GM12872 (cell line): ENCODE measurements around the gene FOXI3.

Experiments used
- TF ChIP-seq, protein P1 (sequence below): IDR thresholded peaks from 3 replicates; pipeline ENCODE4 v1.5.1; 2011; ENCODE audit warnings: low read depth, mild to moderate bottlenecking, low read length, moderate library complexity; ENCODE audit not compliant: insufficient read depth

Gene FOXI3

DNA sequence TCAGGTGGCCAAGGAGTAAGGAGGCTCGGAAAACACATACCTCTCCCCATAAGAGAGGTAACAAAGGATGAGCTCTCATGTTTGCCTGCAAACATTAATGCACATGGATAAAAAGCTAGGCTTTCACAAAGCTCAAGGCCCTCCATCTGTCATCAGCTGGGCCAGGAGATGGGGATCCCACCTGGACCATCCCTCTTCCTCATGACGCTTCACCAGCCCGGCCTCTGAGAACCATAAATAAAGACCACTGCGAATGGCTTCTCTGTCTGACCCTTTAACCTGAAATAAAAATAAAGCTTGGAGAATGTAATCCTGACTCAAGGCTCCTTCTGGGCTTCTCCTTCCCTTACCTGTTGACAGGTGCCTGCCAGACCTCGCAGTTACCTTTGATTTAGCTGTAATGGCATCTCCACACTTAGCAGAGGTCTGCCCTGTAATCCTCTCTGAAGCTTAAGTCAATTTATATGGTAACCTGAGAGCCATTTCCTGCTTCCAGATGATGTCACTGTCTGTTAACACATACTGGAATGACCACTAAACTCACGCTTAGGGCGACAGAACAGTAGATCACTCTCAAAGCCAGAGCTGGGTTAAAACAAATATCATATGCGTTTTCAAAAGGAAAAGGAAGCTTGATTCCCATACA, 29.3 kb upstream of the FOXI3 start:
- TF ChIP-seq, protein P1, sequence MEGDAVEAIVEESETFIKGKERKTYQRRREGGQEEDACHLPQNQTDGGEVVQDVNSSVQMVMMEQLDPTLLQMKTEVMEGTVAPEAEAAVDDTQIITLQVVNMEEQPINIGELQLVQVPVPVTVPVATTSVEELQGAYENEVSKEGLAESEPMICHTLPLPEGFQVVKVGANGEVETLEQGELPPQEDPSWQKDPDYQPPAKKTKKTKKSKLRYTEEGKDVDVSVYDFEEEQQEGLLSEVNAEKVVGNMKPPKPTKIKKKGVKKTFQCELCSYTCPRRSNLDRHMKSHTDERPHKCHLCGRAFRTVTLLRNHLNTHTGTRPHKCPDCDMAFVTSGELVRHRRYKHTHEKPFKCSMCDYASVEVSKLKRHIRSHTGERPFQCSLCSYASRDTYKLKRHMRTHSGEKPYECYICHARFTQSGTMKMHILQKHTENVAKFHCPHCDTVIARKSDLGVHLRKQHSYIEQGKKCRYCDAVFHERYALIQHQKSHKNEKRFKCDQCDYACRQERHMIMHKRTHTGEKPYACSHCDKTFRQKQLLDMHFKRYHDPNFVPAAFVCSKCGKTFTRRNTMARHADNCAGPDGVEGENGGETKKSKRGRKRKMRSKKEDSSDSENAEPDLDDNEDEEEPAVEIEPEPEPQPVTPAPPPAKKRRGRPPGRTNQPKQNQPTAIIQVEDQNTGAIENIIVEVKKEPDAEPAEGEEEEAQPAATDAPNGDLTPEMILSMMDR, result no peak

- TF ChIP-seq, protein P1, result no peak
Measured at GRCh38 chr2:88472811-88473210, 20.3 kb upstream of the FOXI3 start.

DNA sequence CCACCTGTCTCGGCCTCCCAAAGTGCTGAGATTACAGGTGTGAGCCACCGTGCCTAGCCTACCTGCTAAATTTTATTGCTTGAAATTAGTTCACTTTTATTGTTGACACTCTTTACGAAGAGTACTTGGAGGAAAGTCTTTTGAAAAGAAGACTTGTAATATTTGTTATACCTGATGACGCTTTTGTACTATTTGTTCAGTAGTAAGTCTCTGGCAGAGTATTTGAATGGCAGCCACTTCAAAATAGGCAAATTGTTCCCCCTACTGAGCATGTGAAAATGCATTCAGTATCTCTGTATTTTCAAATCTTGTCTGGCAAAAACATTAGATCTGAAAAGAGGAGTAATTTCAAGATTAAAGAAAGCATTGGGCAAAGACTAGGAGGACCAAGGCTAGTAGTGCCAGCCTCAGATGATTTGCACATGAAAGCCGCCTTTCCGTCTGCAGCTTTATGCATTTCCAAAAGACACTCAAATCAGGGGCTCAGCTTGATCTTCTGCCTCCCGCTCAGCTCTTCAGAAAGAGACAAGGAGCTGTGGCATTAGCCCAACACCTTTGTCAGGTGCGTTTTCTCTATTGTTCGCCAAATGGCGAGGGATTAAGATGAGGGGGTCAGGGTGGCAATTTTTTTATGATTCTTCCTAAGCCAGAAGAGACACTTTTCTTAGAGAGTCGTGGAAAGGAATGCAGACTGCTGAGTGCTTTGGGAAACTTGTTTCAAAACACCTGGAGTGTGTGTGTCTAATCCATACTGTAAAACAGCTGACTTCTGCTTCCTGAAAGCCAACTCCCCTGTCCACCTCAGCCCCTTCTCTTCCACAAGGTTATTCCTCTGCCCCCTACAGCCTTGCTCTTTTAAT, 18.8 kb upstream of the FOXI3 start:
- TF ChIP-seq, protein P1, result no peak

- TF ChIP-seq, protein P1, result no peak
Measured at GRCh38 chr2:88469202-88470114, 17.0 kb upstream of the FOXI3 start.

- TF ChIP-seq, protein P1, result no peak
Measured at GRCh38 chr2:88464153-88464552, 11.7 kb upstream of the FOXI3 start.

DNA sequence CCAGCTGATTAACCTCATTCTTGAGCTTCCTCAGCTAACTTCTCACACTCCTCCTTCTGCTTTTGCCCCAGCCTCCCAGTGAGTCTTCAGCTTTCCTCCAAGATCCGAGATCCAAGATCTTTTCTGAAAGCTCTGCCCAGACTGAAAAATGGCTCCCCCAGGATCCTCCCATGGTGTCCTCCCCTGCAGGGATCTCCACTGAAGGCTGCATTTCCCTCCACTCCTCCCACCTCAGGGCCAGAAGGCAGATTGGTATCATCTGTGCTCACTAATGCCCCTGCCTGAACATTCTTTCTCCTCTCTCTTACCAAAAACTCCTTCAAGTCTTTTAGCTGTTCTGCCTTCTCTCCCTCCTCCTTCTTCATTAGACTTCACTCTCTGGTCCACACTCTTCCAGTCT, 6.1 kb upstream of the FOXI3 start:
- TF ChIP-seq, protein P1, result no peak
